Measurements from ENCODE around the gene USP34.

The USP34 gene

GRCh38 chr2:61141151-61141550, 329.7 kb downstream of the USP34 start:
- no peak for DNase-seq

DNA sequence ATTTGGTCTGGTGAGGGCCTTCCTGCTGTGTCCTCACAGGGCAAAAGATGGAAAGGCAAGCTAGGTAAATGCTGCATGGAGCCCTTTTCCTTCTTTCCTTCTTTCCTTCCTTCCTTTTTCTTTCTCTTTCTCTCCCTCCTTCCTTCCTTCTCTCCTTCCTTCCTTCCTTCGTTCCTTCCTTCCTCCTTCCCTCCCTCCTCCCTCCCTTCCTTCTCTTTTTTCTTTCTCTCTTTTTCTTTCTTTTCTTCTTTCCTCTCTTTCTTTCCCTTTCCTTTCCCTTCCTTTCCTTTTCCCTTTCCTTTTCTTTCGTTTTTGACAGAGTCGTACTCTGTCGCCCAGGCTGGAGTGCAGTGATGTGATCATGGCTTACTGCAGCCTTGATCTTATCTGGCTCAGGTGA, 332.0 kb downstream of the USP34 start:
- no peak for DNase-seq
